Stomach (tissue), 9 donors: ENCODE results near the gene DOK5. TPM values are rescaled to one million over a fixed set of nuclear protein-coding genes. Genes with fewer than 3 reads are reported as not detected.

Source experiments
- DNase-seq, 2 donors: peaks; one replicate each; pipeline versions ENCODE4 v3.0.0 to v3.0.0-alpha.2; 2013 to 2019
- H3K27ac ChIP-seq, 5 donors: fragments of 200-600 bp in 4 of 5; sonication (generic) in 4 of 5; one replicate each; pipeline ENCODE4 v1.5.1; 2013 to 2019; ENCODE audit warnings: mild to moderate bottlenecking in 1 of 5, moderate library complexity in 1 of 5
- H3K27me3 ChIP-seq, 3 donors: fragments of 200-600 bp; sonication (generic); one replicate each; pipeline ENCODE4 v1.5.1; 2017 to 2019; ENCODE audit warnings: mixed run types in 1 of 3
- H3K36me3 ChIP-seq, 4 donors: fragments of 200-600 bp; sonication (generic); 1 replicate in 3 of 4; 2 replicates in 1 of 4; pipeline ENCODE4 v1.5.1; 2016 to 2019
- H3K4me1 ChIP-seq, 4 donors: fragments of 200-600 bp; sonication (generic); one replicate each; pipeline ENCODE4 v1.5.1; 2016 to 2019
- H3K4me3 ChIP-seq, 4 donors: fragments of 200-600 bp; sonication (generic) in 3 of 4; one replicate each; pipeline ENCODE4 v1.5.1; 2016 to 2019; ENCODE audit warnings: mild to moderate bottlenecking in 1 of 4
- H3K9me3 ChIP-seq, 4 donors: fragments of 200-600 bp; sonication (generic); one replicate each; pipeline ENCODE4 v1.5.1; 2016 to 2019
- CTCF ChIP-seq, 7 experiments: fragments of 450-650 bp in 4 of 7; fragments of 200-600 bp in 3 of 7; sonication (generic) in 3 of 7; IDR thresholded peaks; one replicate each; pipeline ENCODE4 v1.5.1; 2016 to 2019; ENCODE audit warnings: antibody characterized with exemption in 7 of 7, control low read depth in 2 of 7, mild to moderate bottlenecking in 1 of 7
- EP300 ChIP-seq: sonication (generic); formaldehyde crosslinking; IDR thresholded peaks from one replicate; pipeline ENCODE4 v1.6.1; 2017; ENCODE audit warnings: antibody characterized with exemption
- POLR2A ChIP-seq, 4 donors: fragments of 450-650 bp; IDR thresholded peaks; one replicate each; pipeline ENCODE4 v1.6.1; 2016; ENCODE audit warnings: antibody characterized with exemption in 4 of 4, control low read depth in 2 of 4, mild to moderate bottlenecking in 1 of 4, moderate library complexity in 1 of 4
- POLR2AphosphoS5 ChIP-seq, 3 donors: sonication (generic); formaldehyde crosslinking; IDR thresholded peaks; one replicate each; pipeline ENCODE4 v1.6.1; 2016; ENCODE audit warnings: antibody characterized with exemption in 3 of 3
- WGBS, 5 donors: extraction: QIAGEN DNeasy Blood & Tissue Kit in 3 of 5; methylation state at CpG; one replicate each; pipeline versions ENCODE4 v1.1.5 to v1.1.7; 2013 to 2018; 5-methylcytosine and 5-hydroxymethylcytosine counted together
- intact Hi-C: fragments of 100-400 bp; cut with DNase I; formaldehyde crosslinking; loops from one replicate; pipeline ENCODE4 v1.15.1; 2023; ENCODE audit warnings: low total_unique reads
- polyA plus RNA-seq, 3 donors: library from polyadenylated mRNA; stranded (reverse); fragments of 200-250 nt; gene quantifications; one replicate each; pipeline ENCODE4 v1.2.3, GENCODE V29; 2013
- total RNA-seq, 5 donors: library from RNA; depleted of rRNA; stranded (reverse); fragments of >200 nt; gene quantifications; one replicate each; pipeline versions ENCODE4 v1.1.0 to v1.2.3, GENCODE V29; 2014 to 2016
- donor health status: healthy with polysubstance abuse.
- donor health status: Bipolar disorder and iron deficiency.
- donor health status: healthy.

Gene DOK5
- total and polyA plus RNA-seq, 8 donors: 0.58 to 4.4 (median 1.1) TPM; not detected in 4

DNA sequence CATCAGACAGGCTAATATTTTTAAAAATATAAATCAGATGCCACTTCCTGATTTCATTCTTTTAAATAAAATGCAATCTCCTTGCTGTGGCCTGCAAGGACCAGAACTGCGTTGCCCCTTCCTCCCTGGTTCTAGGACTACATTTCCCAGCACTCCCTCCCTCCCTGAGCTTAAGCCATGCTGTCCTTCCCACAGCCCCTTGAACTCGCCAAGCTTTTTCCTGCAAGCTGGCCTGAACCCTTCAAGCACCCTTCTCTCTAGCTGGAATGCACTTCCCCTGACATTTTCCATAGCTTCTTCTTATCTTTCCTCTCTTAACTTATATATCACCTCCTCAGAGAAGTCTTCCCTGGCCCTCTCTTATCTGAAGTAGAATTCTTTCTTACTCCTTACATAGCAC, 6.1 kb upstream of the DOK5 start:
- TF ChIP-seq POLR2AphosphoS5 (IDR thresholded peaks at IDR 0.05): no peak
- TF ChIP-seq POLR2A (IDR thresholded peaks at IDR 0.05): no peak
- TF ChIP-seq CTCF (IDR thresholded peaks at IDR 0.05): no peak
- TF ChIP-seq EP300: no peak
- Histone ChIP-seq H3K27me3 (peaks cover 0 to 2% (median 0%) of the 10 kb centered on the region in 3 donors), H3K36me3 (no peaks in the 10 kb centered on the region), H3K9me3 (no peaks in the 10 kb centered on the region), H3K27ac (no peak overlapping the region), H3K4me1 (no peaks in the 10 kb centered on the region), H3K4me3 (no peak overlapping the region)
- WGBS, 5 donors: 39 to 50% (median 42%) methylated on average over 2 of the region's 2 CpGs
- no peak for DNase-seq
- intact Hi-C loops: no loop called here

DNA sequence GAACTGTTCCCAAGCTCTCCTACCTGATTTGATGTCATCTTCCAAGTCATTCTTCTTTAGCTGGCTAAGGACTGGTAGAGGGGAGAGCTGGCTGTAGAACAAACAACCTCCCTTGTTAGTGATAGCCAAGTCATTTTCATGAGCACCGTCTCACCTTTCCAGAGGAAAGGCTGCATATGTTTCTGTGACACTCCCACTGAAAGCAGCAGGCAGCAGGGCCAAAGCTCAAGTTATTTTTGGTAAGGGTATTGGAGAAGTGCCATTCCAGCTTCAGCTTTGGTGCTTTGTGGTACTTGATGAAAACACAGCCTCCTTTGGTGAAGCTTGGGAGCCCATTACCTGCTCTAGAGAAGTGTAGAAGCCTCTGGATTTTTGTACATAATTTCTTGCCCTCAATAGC, 5.4 kb upstream of the DOK5 start:
- H3K36me3 ChIP-seq: no peaks in the 10 kb centered on the region
- intact Hi-C loops: no loop called here
- H3K27ac ChIP-seq: no peak overlapping the region
- WGBS, 5 donors: 23 to 50% (median 36%) methylated on average over 1 of the region's 1 CpG
- H3K9me3 ChIP-seq: no peaks in the 10 kb centered on the region
- no peak overlapping the region for H3K4me3 ChIP-seq
- peaks cover 0 to 2% (median 2%) of the 10 kb centered on the region in 4 donors for H3K4me1 ChIP-seq
- H3K27me3 ChIP-seq: peaks cover 0 to 9% (median 2%) of the 10 kb centered on the region in 3 donors
- no peak for DNase-seq
- TF ChIP-seq EP300: no peak
- TF ChIP-seq POLR2A (IDR thresholded peaks at IDR 0.05): no peak
- TF ChIP-seq POLR2AphosphoS5 (IDR thresholded peaks at IDR 0.05): no peak
- TF ChIP-seq CTCF (IDR thresholded peaks at IDR 0.05): no peak

DNA sequence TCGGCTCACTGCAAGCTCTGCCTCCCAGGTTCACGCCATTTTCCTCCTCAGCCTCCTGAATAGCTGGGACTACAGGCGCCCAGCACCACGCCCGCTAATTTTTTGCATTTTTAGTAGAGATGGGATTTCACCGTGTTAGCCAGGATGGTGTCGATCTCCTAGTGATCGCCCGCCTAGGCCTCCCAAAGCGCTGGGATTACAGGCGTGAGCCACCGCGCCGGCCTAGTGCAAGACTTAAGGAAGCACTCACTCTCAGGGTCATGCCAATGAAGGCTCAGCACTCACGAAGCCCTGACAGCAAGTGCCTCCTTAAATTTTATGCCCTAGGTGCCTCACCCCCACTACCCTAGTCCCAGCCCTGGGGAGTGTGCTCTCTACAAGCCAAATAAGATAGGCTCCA, 4.7 kb upstream of the DOK5 start:
- Histone ChIP-seq H3K27me3 (peaks cover 0 to 16% (median 9%) of the 10 kb centered on the region in 3 donors), H3K4me1 (peaks cover 1 to 10% (median 9%) of the 10 kb centered on the region in 4 donors), H3K4me3 (no peak overlapping the region), H3K27ac (no peak overlapping the region), H3K9me3 (no peaks in the 10 kb centered on the region), H3K36me3 (no peaks in the 10 kb centered on the region)
- TF ChIP-seq POLR2AphosphoS5 (IDR thresholded peaks at IDR 0.05) (no peak), POLR2A (IDR thresholded peaks at IDR 0.05) (no peak), EP300 (no peak), CTCF (IDR thresholded peaks at IDR 0.05) (no peak)
- intact Hi-C loops: no loop called here
- DNase-seq: no peak
- 92 to 97% (median 95%) methylated on average over 15 of the region's 15 CpGs for WGBS, 5 donors

DNA sequence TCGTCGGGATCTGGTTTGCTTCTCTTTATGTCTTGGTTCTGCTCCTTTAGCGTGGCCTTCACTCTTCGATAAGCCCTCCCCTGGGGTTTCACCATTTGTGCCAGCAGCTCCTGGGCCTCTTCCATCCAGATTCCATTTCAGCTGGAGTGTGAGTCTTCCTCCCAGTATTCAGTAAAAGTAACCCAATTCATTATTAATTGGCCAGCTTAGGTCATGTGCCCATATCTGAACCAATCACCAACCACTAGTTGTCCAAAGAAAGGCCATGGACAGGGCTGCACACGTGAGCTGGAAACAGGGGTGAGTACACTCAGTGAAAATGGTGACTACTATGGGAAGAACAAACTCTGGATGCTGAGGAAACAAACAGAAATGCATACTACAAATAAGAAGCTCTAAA, 2.8 kb upstream of the DOK5 start:
- no peaks in the 10 kb centered on the region for H3K9me3 ChIP-seq
- H3K36me3 ChIP-seq: no peaks in the 10 kb centered on the region
- intact Hi-C loops: no loop called here
- DNase-seq: no peak
- no peak overlapping the region for H3K4me3 ChIP-seq
- peaks cover 12 to 24% (median 20%) of the 10 kb centered on the region in 4 donors for H3K4me1 ChIP-seq
- peaks cover 0 to 35% (median 24%) of the 10 kb centered on the region in 3 donors for H3K27me3 ChIP-seq
- TF ChIP-seq POLR2AphosphoS5 (IDR thresholded peaks at IDR 0.05) (no peak), CTCF (IDR thresholded peaks at IDR 0.05) (no peak), POLR2A (IDR thresholded peaks at IDR 0.05) (no peak), EP300 (no peak)
- 87 to 92% (median 89%) methylated on average over 5 of the region's 5 CpGs for WGBS, 5 donors
- no peak overlapping the region for H3K27ac ChIP-seq
